A549 (cell line): Measurements from ENCODE around the gene MYO1E. TPM values are rescaled to one million over a fixed set of nuclear protein-coding genes. Genes with fewer than 3 reads are reported as not detected.
A peak's percentile ranks its signal among the peaks of the same experiment; 100 is the strongest.

Experiments used
- ATAC-seq, 2 experiments: fragments of 200-7000 bp in 1 of 2; fragments of >200 bp in 1 of 2; cut with Nextera tagmentation in 1 of 2; cut with Tn5 transposase in 1 of 2; 3 replicates each; pipeline versions ENCODE4 v1.8.0 to v1.9.1; 2018 to 2020; ENCODE audit warnings: mild to moderate bottlenecking in 1 of 2, moderate library complexity in 1 of 2
- CTCF ChIA-PET: fragments of 300-600 bp; sonication (Branson Sonifier 250); formaldehyde crosslinking; extraction: SDS; loops from one replicate; lab custom pipeline; 2021; ENCODE audit warnings: antibody characterized with exemption, inconsistent platforms; lab: Yijun Ruan, JAX
- POLR2A ChIA-PET: fragments of 350-600 bp; formaldehyde crosslinking; extraction: SDS; loops from one replicate; lab custom pipeline; 2021; ENCODE audit warnings: antibody characterized with exemption, inconsistent platforms; lab: Yijun Ruan, JAX
- DNase-seq, 2 experiments: peaks; one replicate each; pipeline versions ENCODE4 v3.0.0 to v3.0.0-alpha.2; 2011 to 2016; ENCODE audit warnings: low read depth in 1 of 2, low spot score in 1 of 2
- FAIRE-seq: peaks from 2 replicates; lab custom pipeline; 2011; peaks lifted over from hg19 to GRCh38; lab: Jason Lieb, UNC
- H3K27ac ChIP-seq, 2 experiments: fragments of >200 bp; sonication (Bioruptor Twin); formaldehyde crosslinking; 3 replicates each; pipeline ENCODE4 v1.5.1; 2016 to 2017
- H3K4me1 ChIP-seq: fragments of >200 bp; sonication (Bioruptor Twin); formaldehyde crosslinking; 3 replicates; pipeline ENCODE4 v1.6.1; 2016
- H3K4me2 ChIP-seq: fragments of >200 bp; sonication (Bioruptor Twin); formaldehyde crosslinking; 3 replicates; pipeline ENCODE4 v1.6.1; 2016
- H3K4me3 ChIP-seq: fragments of >200 bp; sonication (Bioruptor Twin); formaldehyde crosslinking; 3 replicates; pipeline ENCODE4 v1.5.1; 2016
- H3K9me3 ChIP-seq: fragments of >200 bp; sonication (Bioruptor Twin); formaldehyde crosslinking; 3 replicates; pipeline ENCODE4 v1.6.1; 2016
- BCL3 ChIP-seq: fragments of >200 bp; sonication (Bioruptor Twin); formaldehyde crosslinking; IDR thresholded peaks from 3 replicates; pipeline ENCODE4 v1.6.1; 2016
- CBX2 ChIP-seq: fragments of 200-600 bp; sonication (generic); IDR thresholded peaks from 2 replicates; pipeline ENCODE4 v1.6.1; 2016; ENCODE audit warnings: low read depth, mild to moderate bottlenecking, borderline replicate concordance
- CBX8 ChIP-seq: fragments of 200-600 bp; sonication (generic); IDR thresholded peaks from 2 replicates; pipeline ENCODE4 v1.6.1; 2016
- CEBPB ChIP-seq, 2 experiments: fragments of >200 bp in 1 of 2; sonication (Bioruptor Twin) in 1 of 2; formaldehyde crosslinking in 1 of 2; IDR thresholded peaks; 2 replicates each; pipeline ENCODE4 v1.6.1; 2012 to 2016
- CHD2 ChIP-seq: fragments of 150-350 bp; IDR thresholded peaks from 2 replicates; pipeline ENCODE4 v1.6.1; 2014; ENCODE audit warnings: low read length; ENCODE audit not compliant: partially characterized antibody
- CHD4 ChIP-seq: fragments of 200-600 bp; sonication (generic); IDR thresholded peaks from 2 replicates; pipeline ENCODE4 v1.6.1; 2016; ENCODE audit warnings: antibody characterized with exemption, mild to moderate bottlenecking, borderline replicate concordance
- EHF ChIP-seq: fragments of 250-450 bp; sonication (Bioruptor Pico); IDR thresholded peaks from 2 replicates; pipeline ENCODE4 v1.5.0; 2020; ENCODE audit warnings: mild to moderate bottlenecking
- EHMT2 ChIP-seq: fragments of 200-600 bp; sonication (generic); IDR thresholded peaks from 2 replicates; pipeline ENCODE4 v1.6.1; 2016; ENCODE audit warnings: antibody characterized with exemption, low read depth, mild to moderate bottlenecking, moderate library complexity
- ESRRA ChIP-seq: fragments of 150-350 bp; IDR thresholded peaks from 2 replicates; pipeline ENCODE4 v1.6.1; 2014; ENCODE audit warnings: mild to moderate bottlenecking, low read length, borderline replicate concordance
- FOSL2 ChIP-seq, 2 experiments: fragments of 450-650 bp in 1 of 2; fragments of >200 bp in 1 of 2; sonication (Bioruptor Twin) in 1 of 2; formaldehyde crosslinking; IDR thresholded peaks; 2 replicates each; pipeline versions ENCODE4 v1.5.0 to v1.6.1; 2016 to 2020; ENCODE audit warnings: mild to moderate bottlenecking in 1 of 2, moderate library complexity in 1 of 2
- HDAC2 ChIP-seq: fragments of 200-600 bp; sonication (generic); IDR thresholded peaks from 2 replicates; pipeline ENCODE4 v1.6.1; 2016
- HES2 ChIP-seq: fragments of >200 bp; sonication (Bioruptor Twin); formaldehyde crosslinking; IDR thresholded peaks from 2 replicates; pipeline ENCODE4 v1.6.1; 2016
- HEYL ChIP-seq: fragments of 250-450 bp; sonication (Bioruptor Pico); IDR thresholded peaks from 2 replicates; pipeline ENCODE4 v1.8.0; 2021; ENCODE audit warnings: mild to moderate bottlenecking, moderate library complexity
- HOXB13 ChIP-seq: fragments of 250-450 bp; sonication (Bioruptor Pico); IDR thresholded peaks from 2 replicates; pipeline ENCODE4 v1.5.0; 2020; ENCODE audit warnings: low read depth, mild to moderate bottlenecking, moderate library complexity
- JUNB ChIP-seq: fragments of >200 bp; sonication (Bioruptor Twin); formaldehyde crosslinking; IDR thresholded peaks from 2 replicates; pipeline ENCODE4 v1.6.1; 2016
- KDM1A ChIP-seq: fragments of 200-600 bp; sonication (generic); IDR thresholded peaks from 2 replicates; pipeline ENCODE4 v1.6.1; 2016; ENCODE audit warnings: low read depth, mild to moderate bottlenecking
- MAFK ChIP-seq: fragments of 450-650 bp; IDR thresholded peaks from 2 replicates; pipeline ENCODE4 v1.6.1; 2014; ENCODE audit not compliant: partially characterized antibody
- MYC ChIP-seq: IDR thresholded peaks from 2 replicates; pipeline ENCODE4 v1.6.1; 2012; ENCODE audit warnings: mild to moderate bottlenecking, inconsistent platforms, low read length, improper control_type of control experiment, borderline replicate concordance
- NPAS2 ChIP-seq: fragments of 250-450 bp; sonication (Bioruptor Pico); IDR thresholded peaks from 2 replicates; pipeline ENCODE4 v1.8.0; 2022; ENCODE audit warnings: mild to moderate bottlenecking, moderate library complexity, borderline replicate concordance
- PHF8 ChIP-seq: fragments of 200-600 bp; sonication (generic); IDR thresholded peaks from 2 replicates; pipeline ENCODE4 v1.6.1; 2016; ENCODE audit warnings: low read depth, mild to moderate bottlenecking, antibody characterized with exemption, moderate library complexity, borderline replicate concordance
- POLR2A ChIP-seq: IDR thresholded peaks from 2 replicates; pipeline ENCODE4 v1.6.1; 2012; ENCODE audit warnings: mild to moderate bottlenecking, low read length
- RAD21 ChIP-seq, 2 experiments: fragments of >200 bp in 1 of 2; sonication (Bioruptor Twin) in 1 of 2; formaldehyde crosslinking in 1 of 2; IDR thresholded peaks in 1 of 2; conservative IDR thresholded peaks in 1 of 2; 2 replicates in 1 of 2; 3 replicates in 1 of 2; pipeline ENCODE4 v1.6.1; 2012 to 2018; ENCODE audit warnings: inconsistent platforms in 1 of 2
- RARB ChIP-seq: fragments of 250-450 bp; sonication (Bioruptor Pico); IDR thresholded peaks from 2 replicates; pipeline ENCODE4 v1.8.0; 2021; ENCODE audit warnings: mild to moderate bottlenecking, moderate library complexity
- USF2 ChIP-seq: fragments of 450-650 bp; IDR thresholded peaks from 2 replicates; pipeline ENCODE4 v1.6.1; 2014; ENCODE audit warnings: antibody characterized with exemption
- ZSCAN20 ChIP-seq: fragments of 250-450 bp; sonication (Bioruptor Pico); IDR thresholded peaks from 2 replicates; pipeline ENCODE4 v1.8.0; 2022; ENCODE audit warnings: mild to moderate bottlenecking, moderate library complexity
- WGBS: methylation state at CpG from one replicate; pipeline ENCODE4 v1.1.6; 2017; ENCODE audit errors: missing lambda C conversion rate; 5-methylcytosine and 5-hydroxymethylcytosine counted together
- polyA plus RNA-seq, 4 experiments: library from polyadenylated mRNA; depleted of rRNA in 3 of 4; stranded (reverse); fragments of >200 nt; fragmentation: RNase III in 1 of 4; extraction: RNeasy Plus Mini Kit Qiagen cat#74134 plus additional on column Dnase treatment in 1 of 4; gene quantifications; 2 replicates in 3 of 4; 3 replicates in 1 of 4; pipeline ENCODE4 v1.2.3, GENCODE V29; 2011 to 2017
- TF ChIP-seq, protein P1 (sequence below): fragments of 250-450 bp; sonication (Bioruptor Pico); IDR thresholded peaks from 2 replicates; pipeline ENCODE4 v1.5.0; 2021; ENCODE audit warnings: mild to moderate bottlenecking, moderate library complexity, borderline replicate concordance

MYO1E gene
- polyA plus RNA-seq, 2 of the 4 experiments (the other 2 are of a cell fraction): 202 to 497 TPM

GRCh38 chr15:59258317-59258716 is 114.4 kb downstream of the MYO1E start:
- ATAC-seq (no peak), FAIRE-seq (no peak), DNase-seq (no peak)
- H3K4me2 ChIP-seq: no peak overlapping the region
- ChIA-PET POLR2A (no interaction called here), CTCF (interaction anchor here (1.0 to 2.0 kb wide), 2 partner anchors 19 to 26 kb away, joined by 4 to 5 read pairs; no protein-coding TSS in a partner anchor)
- H3K4me1 ChIP-seq: peaks cover 73% of the 10 kb centered on the region
- H3K4me3 ChIP-seq: no peak overlapping the region
- 72% methylated on average over 4 of the region's 4 CpGs for WGBS
- peak overlapping the region; percentile 90 to 91 for H3K27ac ChIP-seq
- no peak for TF ChIP-seq JUNB
- TF ChIP-seq BCL3: no peak
- no peak for TF ChIP-seq EHMT2
- no peak for TF ChIP-seq USF2
- no peak for TF ChIP-seq CHD4
- TF ChIP-seq CBX8: no peak
- no peak for TF ChIP-seq NPAS2 (CRISPR knock-in tag)
- no peak for TF ChIP-seq RARB
- no peak for TF ChIP-seq HOXB13 (CRISPR knock-in tag)
- TF ChIP-seq KDM1A: no peak
- TF ChIP-seq ZSCAN20 (CRISPR knock-in tag): no peak
- no peak for TF ChIP-seq HES2
- no peak for TF ChIP-seq CBX2
- TF ChIP-seq ESRRA: no peak
- no peak for TF ChIP-seq HEYL (CRISPR knock-in tag)
- no peaks in the 10 kb centered on the region for H3K9me3 ChIP-seq

DNA sequence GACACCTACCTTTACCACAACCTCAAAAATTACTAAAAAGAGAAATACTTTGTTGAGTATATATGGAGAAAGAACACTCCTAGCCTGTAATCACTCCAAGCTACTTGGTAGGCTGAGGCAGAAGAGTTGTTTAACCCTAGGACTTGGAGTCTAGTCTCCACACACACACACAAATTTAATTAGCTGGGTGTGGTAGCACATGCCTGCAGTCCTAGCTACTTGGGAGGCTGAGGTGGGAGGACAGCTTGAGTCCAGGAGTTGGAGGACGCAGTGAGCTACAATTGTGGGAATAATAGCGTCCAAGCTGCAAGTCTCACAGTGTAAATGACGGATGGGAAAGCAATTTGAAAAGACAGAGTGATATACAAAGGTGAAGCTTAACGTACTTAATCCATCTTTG is 115.5 kb downstream of the MYO1E start:
- H3K4me3 ChIP-seq: no peak overlapping the region
- ChIA-PET POLR2A (interaction anchor here (1.0 kb wide), 1 partner anchor 116 kb away, joined by 3 read pairs; the partner anchor contains the start of gene MYO1E), CTCF (interaction anchor here (0.8 to 3.3 kb wide), 5 partner anchors 10 to 236 kb away, joined by 3 to 31 read pairs (median 4); no protein-coding TSS in a partner anchor)
- H3K9me3 ChIP-seq: no peaks in the 10 kb centered on the region
- FAIRE-seq: no peak
- H3K4me1 ChIP-seq: peaks cover 83% of the 10 kb centered on the region
- H3K4me2 ChIP-seq: peak overlapping the region; percentile 63
- H3K27ac ChIP-seq: peak overlapping the region; percentile 90 to 91
- whole genome bisulfite sequencing: 65% methylated on average over 4 of the region's 4 CpGs
- peak; percentile 60; the same call in 1 of the 2 replicates for TF ChIP-seq EHF (CRISPR knock-in tag)
- TF ChIP-seq, protein P1, sequence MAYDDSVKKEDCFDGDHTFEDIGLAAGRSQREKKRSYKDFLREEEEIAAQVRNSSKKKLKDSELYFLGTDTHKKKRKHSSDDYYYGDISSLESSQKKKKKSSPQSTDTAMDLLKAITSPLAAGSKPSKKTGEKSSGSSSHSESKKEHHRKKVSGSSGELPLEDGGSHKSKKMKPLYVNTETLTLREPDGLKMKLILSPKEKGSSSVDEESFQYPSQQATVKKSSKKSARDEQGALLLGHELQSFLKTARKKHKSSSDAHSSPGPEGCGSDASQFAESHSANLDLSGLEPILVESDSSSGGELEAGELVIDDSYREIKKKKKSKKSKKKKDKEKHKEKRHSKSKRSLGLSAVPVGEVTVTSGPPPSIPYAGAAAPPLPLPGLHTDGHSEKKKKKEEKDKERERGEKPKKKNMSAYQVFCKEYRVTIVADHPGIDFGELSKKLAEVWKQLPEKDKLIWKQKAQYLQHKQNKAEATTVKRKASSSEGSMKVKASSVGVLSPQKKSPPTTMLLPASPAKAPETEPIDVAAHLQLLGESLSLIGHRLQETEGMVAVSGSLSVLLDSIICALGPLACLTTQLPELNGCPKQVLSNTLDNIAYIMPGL (CRISPR knock-in tag): no peak
- TF ChIP-seq PHF8: no peak
- TF ChIP-seq, all 56 proteins: peak for 1
- DNase-seq (no peak), ATAC-seq (no peak)

- FAIRE-seq (peak; percentile 81), ATAC-seq (peak; percentile 75 to 82), DNase-seq (peak; percentile 68 to 92)
- POLR2A ChIA-PET: interaction anchor here (1.0 to 1.6 kb wide), 3 partner anchors 9 to 47 kb away, joined by 3 to 5 read pairs (median 5); no protein-coding TSS in a partner anchor
- Histone ChIP-seq H3K4me3 (no peak overlapping the region; the same call in 2 of the 3 replicates), H3K4me1 (peaks cover 89% of the 10 kb centered on the region), H3K9me3 (no peaks in the 10 kb centered on the region), H3K27ac (peak overlapping the region; percentile 90 to 91), H3K4me2 (peak overlapping the region; percentile 63)
- CTCF ChIA-PET: interaction anchor here (0.8 to 3.3 kb wide), 6 partner anchors 10 to 237 kb away, joined by 3 to 31 read pairs (median 4); no protein-coding TSS in a partner anchor
- 1% methylated on average over 8 of the region's 8 CpGs for WGBS
- TF ChIP-seq HOXB13 (CRISPR knock-in tag): 0 out of 2 replicates have a peak, but pooled peaks have one; percentile 30
- no peak for TF ChIP-seq HDAC2
- peak; percentile 46 for TF ChIP-seq MAFK
- no peak for TF ChIP-seq CHD2
- TF ChIP-seq HEYL (CRISPR knock-in tag): no peak
- TF ChIP-seq FOSL2 (IDR thresholded peaks at IDR 0.05): no peak
- TF ChIP-seq FOSL2 (CRISPR knock-in tag; IDR thresholded peaks at IDR 0.05): peak; percentile 46
- TF ChIP-seq PHF8: no peak
- TF ChIP-seq NPAS2 (CRISPR knock-in tag): no peak
- no peak for TF ChIP-seq MYC
- TF ChIP-seq HES2: no peak; the same call in 1 of the 2 replicates
- TF ChIP-seq KDM1A: no peak
- no peak for TF ChIP-seq POLR2A
- no peak for TF ChIP-seq BCL3
- TF ChIP-seq EHF (CRISPR knock-in tag): no peak
- TF ChIP-seq CEBPB (IDR thresholded peaks at IDR 0.05): peak; percentile 55 to 87; a peak in 3 of 4 replicates
- TF ChIP-seq RAD21 (conservative IDR thresholded peaks at IDR 0.05 in 1 of 2, IDR thresholded peaks at IDR 0.05 in 1 of 2): no peak
Measured at GRCh38 chr15:59256482-59256881, 116.2 kb downstream of the MYO1E start.
